DMS 273 treated with DMSO at 0.1 percent for 48 hours (cell line): ENCODE data around the gene POLD4.
"Not testable (repeated sequence)": the region's sequence is repeated elsewhere in the genome, so short reads cannot be mapped to it uniquely, and the experiment has no call there.

ENCODE experiments used
- DNase-seq: peaks from one replicate; lab custom pipeline; 2025; lab: John Stamatoyannopoulos, UW

Gene POLD4

DNA sequence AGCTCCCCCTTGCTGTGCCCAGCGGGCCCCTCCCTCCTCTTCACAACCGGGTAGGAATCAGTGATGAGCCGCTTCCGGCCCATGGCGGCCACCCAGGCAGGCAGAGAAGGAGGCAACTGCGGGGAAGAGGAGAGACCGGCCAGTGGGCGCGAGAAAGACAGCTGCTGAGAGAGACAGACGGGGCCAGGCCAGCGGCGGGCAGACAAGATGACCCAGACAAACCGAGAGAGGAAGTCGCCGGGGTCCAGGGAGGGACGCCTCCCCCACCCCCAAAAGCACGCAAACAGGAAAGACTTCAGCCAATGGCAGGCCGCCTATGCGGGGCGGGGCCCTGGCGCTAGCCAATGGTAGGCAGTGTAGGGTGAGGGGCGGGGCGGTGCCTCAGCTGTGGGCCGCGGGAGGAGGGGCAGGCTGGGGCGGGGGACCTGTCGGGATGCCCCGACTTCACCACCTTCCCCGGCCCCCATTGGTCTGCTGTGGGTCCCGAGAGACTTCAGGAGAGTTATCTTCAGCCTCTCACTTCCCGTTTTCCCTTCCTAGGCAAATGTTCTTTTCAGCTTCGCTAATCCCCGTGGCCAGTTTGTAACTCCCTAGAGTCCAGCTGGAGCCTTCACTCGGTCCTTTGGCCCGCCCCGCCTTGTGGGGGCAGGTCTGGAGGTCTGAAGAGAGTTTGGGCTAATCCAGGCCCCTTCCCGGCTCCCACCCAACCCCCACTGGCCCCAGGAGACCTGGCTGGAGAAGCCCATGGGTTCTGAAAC, at the start of gene POLD4:
Gene POLD4, minus strand, starts transcription at position 230 of the 758 bp plus-strand sequence. Its CDS starts 147 bp downstream, at position 83.
- DNase-seq, result peak; percentile 64

DNA sequence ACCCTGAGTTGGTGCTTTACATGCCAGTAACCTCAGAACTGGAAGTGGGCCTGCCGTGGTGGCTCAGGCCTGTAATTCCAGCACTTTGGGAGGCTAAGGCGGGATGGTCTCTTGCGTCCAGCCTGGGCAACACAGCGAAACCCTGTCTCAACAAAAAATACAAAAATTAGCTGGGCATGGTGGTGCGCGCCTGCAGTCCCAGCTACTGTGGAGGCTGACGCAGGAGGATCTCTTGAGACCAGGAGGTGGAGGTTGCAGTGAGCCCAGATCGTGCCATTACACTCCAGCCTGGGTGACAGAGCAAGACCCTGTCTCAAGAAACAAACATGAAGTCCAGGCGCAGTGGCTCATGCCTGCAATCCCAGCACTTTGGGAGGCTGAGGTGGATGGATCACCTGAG, 49.7 kb upstream of the POLD4 start:
- not testable (repeated sequence) for DNase-seq

DNA sequence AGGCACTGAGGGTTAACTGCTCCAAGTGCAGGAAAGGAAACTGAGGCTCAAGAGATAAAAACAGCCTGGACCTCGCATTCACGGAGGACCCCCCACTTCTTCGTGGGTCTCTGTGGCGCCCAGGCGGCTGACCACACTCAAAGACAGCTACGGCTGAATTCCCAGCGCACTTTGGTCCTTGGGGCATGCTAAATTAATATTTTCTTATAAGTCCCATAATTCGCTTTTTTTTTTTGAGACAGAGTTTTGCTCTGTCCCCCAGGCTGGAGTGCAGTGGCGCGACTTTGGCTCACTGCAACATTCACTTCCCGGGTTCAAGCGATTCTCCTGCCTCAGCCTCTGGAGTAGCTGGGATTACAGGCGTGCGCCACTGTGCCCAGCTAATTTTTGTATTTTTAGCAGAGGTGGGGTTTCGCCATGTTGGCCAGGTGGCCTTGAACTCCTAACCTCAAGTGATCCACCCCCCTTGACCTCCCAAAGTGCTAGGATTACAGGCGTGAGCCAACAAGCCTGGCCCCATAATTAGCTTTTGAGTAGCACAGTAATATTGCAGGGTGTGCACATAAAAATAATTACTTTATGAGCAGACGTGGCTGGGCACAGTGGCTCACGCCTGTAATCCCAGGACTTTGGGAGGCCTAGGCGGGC, 49.0 kb upstream of the POLD4 start:
- DNase-seq, result not testable (repeated sequence)

DNA sequence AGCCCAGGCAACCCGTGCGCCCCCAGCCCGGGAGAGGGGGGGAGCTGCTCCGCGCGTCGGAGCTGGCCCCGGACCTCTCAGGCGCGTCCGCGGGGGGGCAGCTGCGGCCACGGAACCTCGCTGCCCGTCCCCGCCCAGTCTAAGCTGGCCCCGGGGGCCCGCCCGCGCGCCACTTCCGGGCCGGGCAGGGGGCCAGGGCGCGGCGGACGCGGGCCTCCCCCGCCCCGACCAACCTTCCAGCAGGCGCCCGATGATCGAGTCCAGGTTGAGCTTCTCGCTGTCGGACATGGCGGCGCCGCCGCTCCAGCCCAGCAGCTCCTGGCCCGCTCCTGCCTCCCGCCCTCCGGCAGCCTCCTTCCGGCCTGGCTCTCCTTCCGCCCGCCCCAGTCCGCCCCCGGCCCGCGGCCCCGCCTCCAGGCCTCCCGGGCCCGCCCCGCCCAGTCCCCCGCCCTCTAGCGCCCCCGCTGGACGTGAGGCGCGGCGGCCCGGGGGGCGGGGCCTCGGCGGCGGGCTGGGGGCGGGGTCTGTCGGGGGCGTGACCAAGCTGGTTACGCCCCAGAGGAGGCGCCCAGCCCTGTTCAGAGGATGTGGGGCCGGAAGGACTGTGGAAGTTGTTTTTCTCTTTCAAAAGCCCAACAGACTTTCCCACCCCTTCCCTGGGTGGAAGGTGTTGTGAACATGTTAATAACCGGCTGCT, 48.3 kb upstream of the POLD4 start, which contains the start of gene PPP1CA:
Gene PPP1CA, minus strand, starts transcription at position 364 of the 697 bp plus-strand sequence. Its CDS starts 76 bp downstream, at position 288.
- peak; percentile 34 for DNase-seq

DNA sequence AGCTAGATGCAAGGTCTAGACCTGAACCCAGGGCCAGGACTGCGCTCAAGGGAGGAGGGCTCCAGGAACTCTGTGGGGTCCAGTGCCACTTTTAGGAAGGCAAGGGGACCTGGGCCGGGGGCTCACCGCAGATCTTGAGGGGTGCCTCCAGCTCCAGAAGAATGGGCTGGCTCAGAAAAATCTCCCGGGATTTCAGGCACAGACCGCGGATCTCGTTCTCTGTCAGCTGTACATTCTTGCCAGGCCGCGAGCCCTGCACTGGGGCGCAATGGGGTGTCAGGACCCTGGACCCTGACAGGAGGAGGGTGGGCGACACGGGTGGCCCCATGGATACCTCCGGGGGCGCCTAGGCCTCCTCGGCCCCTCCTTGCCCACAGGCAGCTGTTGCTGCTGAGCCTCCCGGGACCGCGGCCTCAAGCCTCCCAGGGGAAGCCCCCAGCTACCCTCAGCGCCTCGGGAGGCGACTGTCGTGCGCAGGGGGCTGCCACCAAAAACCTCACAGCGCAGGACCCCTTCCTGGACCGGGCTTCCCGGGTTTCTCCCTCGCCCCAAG, 47.7 kb upstream of the POLD4 start:
- no peak for DNase-seq

DNA sequence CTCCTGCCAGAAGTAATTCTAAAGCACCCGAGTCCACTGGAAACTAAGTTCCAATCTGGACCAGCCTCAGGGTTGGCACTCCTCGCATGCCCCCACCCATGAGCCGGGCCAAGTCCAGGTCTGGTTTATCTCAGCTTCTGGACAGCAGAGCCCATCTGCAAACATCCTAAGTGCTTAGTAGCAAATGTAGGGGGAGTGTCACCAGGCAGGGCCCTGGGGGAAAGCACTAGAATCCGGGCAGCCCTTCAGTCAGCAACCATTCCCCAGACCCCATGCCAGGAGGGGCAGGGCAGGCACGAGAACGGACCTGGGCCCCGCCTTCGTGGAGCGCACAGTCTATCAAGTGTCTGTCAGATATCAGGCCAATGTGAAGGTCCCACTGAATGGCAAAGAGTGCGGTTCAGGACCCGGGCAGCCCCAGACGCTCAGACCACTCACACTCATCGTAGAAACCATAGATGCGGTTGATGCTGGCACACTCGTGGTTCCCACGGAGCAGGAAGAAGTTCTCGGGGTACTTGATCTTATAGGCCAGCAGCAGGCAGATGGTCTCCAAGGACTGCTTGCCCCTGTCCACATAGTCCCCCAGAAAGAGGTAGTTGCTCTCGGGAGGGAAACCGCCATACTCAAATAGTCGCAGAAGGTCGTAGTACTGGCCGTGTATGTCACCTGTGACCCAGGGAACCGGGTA, 47.0 kb upstream of the POLD4 start:
- DNase-seq, result no peak

DNA sequence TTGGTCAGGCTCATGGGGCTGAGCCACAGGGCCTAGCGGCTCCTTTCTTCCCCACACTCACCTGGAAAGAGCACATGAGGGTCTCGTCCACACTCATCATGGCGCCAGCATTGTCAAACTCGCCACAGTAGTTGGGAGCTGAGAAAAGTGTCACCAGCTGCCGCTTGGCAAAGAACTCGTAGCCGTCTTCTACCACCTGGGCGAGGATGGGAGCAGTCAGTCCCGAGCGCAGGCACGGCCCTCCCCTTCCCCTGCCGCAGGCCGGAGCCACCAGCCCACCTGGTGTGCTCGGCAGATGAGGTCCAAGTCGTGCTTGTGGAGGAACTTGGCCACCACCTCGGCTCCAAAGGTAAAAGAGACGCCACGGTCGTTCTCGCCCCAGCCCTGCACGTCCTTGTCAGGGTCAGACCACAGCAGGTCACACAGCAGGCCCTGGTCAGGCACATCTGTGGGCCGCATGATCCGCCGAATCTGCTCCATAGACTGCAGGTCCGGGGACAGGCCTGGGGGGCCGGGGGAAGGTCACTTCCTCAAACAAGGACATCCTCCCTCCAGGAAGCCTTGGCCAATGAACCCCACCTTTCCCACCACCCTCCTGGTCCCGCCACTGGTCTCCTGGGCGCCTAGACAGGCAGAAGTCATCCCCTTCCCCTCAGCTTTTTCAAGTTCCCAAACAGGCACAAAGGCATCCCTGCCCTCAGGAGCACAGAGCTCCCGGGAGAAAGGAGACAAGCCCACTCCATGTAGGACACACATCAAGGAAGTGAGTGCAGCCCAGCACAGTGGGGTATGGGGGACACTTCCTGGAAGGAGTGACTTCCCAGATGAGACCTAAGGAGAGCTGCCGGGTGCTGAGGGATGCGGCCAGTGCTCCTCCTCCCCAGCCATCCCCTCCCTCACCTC, 45.6 kb upstream of the POLD4 start:
- no peak for DNase-seq

DNA sequence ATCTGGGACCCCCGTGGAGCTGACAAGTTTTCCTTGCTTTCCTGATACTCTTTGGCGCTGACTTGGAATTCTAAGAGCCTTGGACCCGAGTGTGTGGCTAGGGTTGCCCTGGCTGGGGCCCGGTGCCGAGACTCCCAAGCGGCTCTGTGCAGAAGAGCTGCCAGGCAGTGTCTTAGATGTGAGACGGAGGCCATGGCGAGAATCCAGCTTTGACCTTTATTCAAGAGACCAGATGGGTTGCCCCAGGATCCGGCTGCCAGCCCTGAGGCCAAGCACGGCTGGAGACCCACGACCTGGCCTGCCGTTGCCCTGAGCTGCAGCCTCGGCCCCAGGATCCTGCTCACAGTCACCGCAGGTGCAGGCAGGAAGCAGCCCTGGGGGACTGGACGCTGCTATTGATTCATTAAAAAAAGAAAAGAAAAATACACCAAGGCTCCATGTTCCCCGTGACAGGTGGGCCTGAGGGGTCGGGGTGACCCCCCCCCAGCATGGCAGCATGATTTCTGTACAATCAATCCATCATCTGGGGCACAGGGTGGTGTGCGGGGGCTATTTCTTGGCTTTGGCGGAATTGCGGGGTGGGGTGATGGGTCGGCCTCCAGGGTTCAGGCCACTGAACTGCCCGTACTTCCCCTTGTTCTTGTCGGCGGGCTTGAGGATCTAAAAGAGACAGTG, 44.8 kb upstream of the POLD4 start:
- DNase-seq, result no peak

DNA sequence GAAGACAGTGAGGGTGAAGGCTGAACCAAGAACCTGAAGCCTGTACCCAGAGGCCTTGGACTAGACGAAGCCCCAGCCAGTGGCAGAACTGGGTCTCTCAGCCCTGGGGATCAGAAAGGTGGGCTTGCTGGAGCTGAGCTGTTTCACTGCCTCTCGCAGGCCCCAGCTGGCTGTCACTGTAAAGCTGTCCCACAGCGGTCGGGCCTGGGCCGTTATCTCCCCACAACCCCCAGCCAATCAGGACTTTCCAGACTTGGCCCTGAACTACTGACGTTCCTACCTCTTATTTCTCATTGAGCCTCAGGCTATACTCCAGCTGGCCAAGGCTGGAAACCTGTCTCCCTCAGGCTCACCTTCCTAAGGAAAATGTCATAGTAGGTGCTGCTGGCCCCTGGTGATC, 44.2 kb upstream of the POLD4 start:
- no peak for DNase-seq

DNA sequence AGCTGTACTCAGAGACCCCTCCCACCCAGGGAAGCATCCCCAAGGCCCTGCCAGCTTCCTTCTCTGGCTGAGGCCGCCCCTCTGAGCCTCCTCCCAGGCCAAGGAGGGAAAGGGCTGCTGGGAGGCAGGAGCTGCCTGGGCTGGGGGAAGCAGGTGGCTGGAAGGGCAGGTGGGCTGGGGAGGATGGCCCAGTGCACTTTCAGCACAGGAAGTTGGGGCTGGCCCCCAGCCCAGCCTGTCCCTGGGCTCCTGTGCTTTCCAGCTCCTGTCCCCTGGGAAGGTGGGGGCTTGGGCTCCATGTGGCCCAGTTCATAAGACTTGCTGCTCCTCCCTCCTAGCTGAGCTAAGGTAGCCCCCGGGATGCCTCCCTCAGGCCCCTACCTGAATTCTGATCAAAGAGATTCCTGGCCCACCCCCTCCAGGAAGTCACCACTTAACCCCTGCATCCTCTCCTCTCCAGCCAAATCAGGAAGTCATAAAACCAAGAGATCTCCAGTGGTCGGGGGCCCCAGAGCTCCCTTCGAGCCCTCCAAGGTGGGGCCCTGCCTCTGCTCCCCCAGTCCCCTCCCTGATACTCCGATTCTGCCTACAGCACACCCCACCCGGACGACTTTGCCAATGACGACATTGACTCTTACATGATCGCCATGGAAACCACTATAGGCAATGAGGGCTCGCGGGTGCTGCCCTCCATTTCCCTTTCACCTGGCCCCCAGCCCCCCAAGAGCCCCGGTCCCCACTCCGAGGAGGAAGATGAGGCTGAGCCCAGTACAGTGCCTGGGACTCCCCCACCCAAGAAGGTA, 43.4 kb upstream of the POLD4 start:
- no peak for DNase-seq

DNA sequence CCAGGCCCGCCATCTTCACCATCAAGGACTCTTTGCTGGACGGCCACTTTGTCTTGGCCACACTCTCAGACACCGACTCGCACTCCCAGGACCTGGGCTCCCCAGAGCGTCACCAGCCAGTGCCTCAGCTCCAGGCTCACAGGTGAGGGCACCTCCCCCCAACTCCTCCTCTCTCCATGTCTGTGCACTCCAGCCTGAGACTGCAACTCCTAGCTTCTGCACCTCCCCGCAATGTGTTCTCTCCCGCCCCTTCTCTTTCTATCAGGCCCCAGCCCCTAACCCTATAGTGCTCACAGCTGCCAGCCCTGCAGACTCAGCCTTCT, 42.9 kb upstream of the POLD4 start:
- no peak for DNase-seq

DNA sequence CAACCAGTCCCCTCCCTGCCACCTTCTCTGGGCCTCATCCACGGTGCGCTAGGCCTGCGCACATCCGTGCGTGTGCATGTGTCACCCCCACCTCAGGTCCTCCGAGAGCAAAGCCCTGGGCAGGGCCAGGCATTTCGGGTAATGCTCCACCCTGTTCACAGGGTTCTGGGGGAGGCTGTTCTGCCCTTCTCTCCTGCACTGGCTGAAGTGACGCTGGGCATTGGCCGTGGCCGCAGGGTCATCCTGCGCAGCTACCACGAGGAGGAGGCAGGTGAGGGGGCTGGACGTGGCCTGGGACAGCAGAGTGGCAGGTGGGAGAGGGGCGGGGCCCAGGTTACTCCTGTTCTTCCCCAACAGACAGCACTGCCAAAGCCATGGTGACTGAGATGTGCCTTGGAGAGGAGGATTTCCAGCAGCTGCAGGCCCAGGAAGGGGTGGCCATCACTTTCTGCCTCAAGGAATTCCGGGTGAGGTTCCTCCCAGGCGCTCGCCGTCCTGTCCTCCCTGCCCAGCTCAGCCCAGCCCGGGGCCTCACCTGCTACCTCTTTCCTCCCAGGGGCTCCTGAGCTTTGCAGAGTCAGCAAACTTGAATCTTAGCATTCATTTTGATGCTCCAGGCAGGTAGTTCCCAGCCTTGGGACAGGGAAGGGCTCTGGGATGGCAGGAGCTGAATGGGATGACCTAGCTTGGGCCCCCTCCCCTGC, 42.4 kb upstream of the POLD4 start:
- no peak for DNase-seq

DNA sequence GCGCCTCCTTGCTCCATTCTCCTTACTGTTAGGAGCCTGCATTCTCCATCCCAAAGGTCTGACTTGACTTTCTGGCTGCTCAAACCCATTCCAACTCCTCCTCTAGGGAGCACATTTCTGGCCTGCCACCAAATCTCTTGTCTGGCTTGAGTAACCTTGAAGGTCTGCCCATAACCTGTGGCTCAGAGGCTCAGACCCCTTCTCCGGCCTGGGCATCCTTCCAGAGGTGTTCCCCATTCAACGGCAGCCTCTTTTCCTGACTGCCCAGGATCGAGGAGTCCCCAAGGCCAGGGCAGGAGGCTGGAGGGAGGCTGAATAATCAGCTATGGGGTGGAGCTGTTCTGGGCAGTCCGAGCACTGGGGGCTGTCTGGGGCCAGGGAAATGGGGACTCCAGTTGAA, 40.6 kb upstream of the POLD4 start:
- DNase-seq, result no peak

DNA sequence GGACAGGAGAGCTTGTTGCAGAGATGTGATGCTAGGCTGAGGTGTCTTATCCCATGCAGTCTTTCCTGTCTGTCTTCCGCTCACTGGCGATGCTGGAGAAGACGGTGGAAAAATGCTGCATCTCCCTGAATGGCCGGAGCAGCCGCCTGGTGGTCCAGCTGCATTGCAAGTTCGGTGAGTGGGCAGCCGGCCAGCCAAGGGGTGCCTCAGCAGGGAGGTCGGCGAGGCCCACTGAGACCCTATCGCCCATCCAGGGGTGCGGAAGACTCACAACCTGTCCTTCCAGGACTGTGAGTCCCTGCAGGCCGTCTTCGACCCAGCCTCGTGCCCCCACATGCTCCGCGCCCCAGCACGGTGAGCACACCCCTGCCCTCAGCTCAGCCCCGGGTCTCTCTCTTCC, 40.1 kb upstream of the POLD4 start:
- DNase-seq, result no peak

DNA sequence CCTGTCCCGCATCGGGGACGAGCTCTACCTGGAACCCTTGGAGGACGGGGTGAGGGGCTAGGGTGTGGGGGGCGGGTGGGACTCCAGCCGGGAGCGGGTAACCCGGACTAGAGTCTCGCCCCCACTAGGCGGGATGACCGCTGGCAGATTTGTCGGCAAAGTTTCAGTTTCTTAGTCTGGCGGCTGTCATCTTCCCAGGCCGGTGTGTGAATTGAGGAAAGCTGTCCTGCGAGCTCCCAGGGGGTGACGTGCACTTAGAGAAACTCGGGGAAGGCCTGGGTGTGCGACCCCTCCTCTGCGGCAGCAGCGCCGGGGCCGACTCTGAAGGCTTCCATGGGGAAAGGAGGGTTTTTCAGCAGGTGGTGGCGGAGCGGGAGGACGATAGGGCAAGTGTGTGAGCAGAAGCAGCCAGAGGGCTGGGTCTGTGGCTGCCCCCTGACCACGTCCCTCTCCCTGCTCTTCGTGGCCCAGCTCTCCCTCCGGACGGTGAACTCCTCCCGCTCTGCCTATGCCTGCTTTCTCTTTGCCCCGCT, 38.9 kb upstream of the POLD4 start:
- no peak for DNase-seq

DNA sequence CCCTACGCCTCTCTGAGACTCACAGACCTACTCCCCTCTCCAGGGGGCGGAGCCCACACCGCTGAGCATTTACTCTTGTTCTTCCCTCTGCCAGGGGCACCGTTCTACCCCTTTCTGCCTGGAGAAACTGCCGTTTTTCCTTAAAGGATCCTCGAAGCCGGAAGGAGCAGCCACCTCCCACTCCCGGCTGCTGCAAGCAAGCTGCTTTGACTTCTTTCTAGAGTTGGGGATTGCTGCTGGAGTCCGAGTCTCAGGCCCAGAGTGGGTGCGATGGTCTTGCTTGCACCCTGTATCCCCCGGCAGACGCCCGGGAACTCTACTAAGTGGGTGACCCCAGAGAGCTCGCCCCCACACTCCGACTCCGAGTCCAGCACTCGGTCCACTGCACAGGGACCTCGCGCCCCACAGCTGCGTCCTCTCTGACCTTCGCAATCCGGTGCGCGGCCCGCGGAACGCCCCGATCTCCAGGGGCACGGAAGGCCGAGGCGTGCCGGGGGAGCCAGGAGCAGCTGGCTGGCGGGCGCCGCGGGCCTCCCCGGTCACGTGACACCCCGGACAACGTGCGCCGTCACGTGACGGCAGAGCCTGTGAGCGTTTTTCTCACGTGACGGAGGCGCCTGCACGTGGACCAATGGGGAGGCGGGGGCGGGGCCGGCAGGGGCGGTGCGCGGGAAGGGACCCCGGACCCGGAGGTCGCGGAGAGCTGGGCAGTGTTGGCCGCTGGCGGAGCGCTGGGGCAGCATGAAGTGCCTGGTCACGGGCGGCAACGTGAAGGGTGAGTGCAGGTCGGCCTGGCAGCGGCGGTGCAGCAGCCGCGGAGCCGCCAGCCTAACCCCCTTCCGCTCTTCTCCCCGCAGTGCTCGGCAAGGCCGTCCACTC, 38.2 kb upstream of the POLD4 start, which contains the start of gene RAD9A:
Gene RAD9A, plus strand, starts transcription at position 683 of the 879 bp plus-strand sequence. Its CDS starts 59 bp downstream, at position 742.
- peak; percentile 43 for DNase-seq

DNA sequence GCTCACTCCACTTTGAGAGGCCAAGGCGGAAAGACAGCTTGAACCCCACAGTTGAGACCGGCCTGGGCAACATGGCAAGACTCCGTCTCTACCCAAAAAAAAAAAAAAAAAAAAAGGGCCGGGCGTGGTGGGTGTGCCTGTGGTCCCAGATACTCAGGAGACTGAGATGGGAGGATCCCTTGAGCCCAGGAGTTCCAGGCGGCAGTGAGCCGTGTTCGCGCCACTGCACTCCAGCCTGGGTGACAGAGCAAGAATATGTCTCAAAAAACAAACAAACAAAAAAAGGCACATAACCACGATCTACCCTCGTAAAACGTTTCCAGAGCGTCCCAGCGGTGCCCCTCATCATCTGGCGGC, 37.6 kb upstream of the POLD4 start:
- no peak for DNase-seq

DNA sequence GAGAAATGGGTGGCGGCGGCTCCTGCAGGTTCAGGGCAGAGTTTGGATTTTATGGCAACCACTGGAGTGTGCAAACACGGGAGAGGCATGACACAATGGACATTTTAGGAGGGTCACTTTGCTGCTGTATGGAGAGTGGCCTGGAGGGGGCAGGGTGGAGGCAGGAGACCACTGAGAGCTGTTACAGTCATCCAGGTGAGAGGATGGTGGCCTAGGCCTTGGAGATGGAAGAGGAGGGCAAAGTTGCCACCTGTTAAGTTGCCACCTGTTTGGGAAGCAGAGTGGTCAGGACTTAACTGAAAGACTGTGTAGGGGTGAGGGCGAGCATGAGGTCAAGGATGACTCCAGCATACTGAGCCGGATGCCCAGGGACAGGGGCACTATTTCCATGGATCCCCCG, 36.1 kb upstream of the POLD4 start:
- no peak for DNase-seq
